HG02970 (cell line): ENCODE data around the gene MOXD1.
A peak's percentile ranks its signal among the peaks of the same experiment; 100 is the strongest.

Source experiments
- ATAC-seq: cut with Tn5 transposase; IDR thresholded peaks from one replicate; pipeline ENCODE4 v1.9.1; 2021; ENCODE audit warnings: mild to moderate bottlenecking, moderate library complexity, moderate number of reproducible peaks; ENCODE audit not compliant: unreplicated experiment, low FRiP score

Gene MOXD1

GRCh38 chr6:132400883-132401617 lies at the start of gene MOXD1:
TSS of gene MOXD1 (minus strand) at chr6:132401475. CDS start at chr6:132401426, 49 bp downstream.
- peak; percentile 47 for ATAC-seq

GRCh38 chr6:132446855-132447241 lies 45.6 kb upstream of the MOXD1 start:
- ATAC-seq = no peak

- ATAC-seq = no peak
Observed at GRCh38 chr6:132446141-132446854, 45.0 kb upstream of the MOXD1 start.

- no peak for ATAC-seq
Observed at GRCh38 chr6:132445201-132445951, 44.1 kb upstream of the MOXD1 start.

DNA sequence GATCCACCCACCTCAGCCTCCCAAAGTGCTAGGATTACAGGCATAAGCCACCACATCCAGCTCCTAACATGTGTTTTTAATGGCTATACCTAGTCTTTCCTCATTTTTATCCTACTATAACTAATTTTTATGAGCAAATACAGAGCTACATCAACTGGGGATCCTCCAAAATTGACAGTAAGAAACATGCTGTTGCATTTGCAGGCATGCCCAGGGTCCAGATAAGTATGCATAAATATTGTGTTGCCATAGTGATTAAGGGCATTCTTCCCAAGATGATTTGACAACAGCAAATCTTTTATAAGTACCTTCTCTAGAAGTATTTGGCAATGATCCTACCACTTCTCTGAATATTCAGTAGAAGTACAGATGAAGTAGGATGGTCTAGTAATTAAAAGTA lies 41.9 kb upstream of the MOXD1 start:
- no peak for ATAC-seq

DNA sequence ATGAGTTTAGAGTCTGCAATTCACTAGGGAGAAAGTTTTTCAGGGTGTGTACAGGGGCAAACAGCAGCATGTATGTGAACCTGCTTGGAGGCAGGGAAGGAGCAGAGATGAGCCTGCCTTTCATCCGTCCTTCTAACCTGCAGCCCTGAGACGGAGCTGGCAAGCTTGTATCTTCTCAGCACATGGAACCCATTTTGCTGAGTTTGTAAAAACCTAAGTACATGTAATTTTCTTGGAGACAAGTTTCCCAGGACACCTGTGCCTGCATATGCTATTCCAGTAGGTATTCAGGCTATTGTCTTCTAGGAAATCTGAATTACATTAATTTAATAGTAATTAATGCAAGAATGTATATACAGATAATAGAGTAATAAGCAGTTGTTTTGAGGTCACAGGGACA lies 28.8 kb upstream of the MOXD1 start:
- ATAC-seq = no peak

- no peak for ATAC-seq
Observed at GRCh38 chr6:132425176-132425575, 23.9 kb upstream of the MOXD1 start.

GRCh38 chr6:132423839-132424238 lies 22.6 kb upstream of the MOXD1 start:
- no peak for ATAC-seq

GRCh38 chr6:132418235-132418965 lies 17.1 kb upstream of the MOXD1 start:
- no peak for ATAC-seq

- no peak for ATAC-seq
Observed at GRCh38 chr6:132414761-132415160, 13.5 kb upstream of the MOXD1 start.

DNA sequence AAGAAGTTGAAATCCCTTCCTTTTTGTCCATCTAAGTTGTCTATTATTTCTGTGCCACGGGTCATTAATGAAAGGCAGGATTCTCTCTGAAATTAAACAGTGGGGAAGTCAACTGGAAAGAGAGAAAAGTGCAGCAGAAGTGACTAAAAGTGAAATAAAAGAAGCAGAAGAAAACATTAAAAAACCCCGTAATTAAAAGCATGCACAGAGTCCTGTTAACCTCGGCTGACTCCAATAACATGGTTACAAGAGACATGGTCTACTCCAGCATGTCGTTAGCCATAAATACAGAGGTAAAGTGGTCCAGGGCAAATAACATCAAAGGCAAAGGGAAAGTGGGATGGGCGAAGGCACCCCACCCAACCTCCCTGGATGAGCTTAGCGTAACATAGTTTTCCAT lies 13.0 kb upstream of the MOXD1 start:
- ATAC-seq = no peak

DNA sequence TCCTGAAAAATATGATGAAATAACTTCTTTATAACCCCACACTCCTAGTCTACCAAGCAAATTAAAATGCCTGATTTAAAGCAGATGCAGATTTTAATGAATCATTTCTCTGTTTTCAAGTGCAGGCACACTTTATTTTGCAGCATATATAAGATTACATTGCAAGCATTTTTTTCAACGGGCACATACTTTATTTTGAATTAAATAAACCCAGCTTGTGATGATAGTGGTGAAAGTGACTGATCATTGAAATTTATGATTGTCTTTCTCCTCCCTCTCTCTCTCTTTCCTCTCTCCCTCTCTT lies 12.2 kb upstream of the MOXD1 start:
- ATAC-seq = no peak

DNA sequence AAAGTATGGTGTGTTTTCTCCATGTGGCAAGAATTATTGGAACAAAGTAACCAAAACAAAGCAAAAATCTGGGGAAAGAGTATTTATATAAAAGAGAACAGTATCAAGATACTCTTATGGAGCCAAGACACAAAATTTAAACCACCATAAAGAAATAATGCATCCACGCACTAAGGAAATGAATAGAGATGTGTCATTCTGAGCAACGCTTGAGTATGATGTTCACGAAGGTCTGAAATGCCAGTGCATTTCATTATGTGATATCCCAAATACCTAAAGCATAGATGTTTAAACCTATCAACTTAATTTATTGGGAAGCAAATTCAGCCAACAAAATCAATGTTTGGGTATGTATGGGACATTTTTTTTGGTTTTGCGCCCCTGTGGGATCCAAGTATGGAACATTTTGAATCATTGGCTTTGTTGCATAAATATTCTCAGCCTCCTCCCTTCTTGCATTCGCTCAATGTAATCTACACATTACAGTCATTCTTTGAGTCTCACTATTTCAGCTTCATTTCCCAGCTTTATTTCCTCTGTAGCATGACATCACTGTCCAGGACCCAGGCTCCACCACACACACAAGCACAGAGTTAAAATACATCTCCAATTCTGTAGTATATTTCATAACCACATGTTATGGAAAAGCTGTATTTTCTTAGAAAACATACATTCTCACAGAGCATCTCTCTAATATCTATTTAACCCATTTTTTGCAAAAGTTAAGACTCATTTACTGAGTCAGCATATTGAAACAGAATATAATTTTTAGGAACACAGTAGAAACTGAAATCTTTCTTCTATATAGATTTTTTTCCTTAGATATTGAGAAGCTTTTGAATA lies 11.6 kb upstream of the MOXD1 start:
- ATAC-seq = no peak

DNA sequence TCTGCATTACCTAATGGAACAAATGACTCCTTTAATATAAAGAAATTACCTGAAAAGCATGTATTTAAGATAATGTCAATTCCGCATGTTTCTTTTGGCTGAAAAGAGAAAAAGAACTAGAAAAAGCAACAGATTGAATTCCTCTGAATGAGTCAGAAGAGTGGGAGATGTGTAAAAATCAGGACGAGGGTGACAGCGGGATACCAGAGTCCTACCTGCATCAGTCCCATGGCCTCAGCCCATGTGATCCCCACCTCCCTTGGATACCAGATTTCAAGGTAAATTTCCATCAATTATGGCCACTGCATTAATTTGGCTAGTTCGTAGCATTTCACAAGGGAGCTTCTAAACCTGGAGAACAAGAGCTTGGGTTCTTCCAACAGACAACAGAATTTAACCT lies 10.0 kb upstream of the MOXD1 start:
- no peak for ATAC-seq

- no peak for ATAC-seq
Observed at GRCh38 chr6:132410830-132411229, 9.6 kb upstream of the MOXD1 start.

DNA sequence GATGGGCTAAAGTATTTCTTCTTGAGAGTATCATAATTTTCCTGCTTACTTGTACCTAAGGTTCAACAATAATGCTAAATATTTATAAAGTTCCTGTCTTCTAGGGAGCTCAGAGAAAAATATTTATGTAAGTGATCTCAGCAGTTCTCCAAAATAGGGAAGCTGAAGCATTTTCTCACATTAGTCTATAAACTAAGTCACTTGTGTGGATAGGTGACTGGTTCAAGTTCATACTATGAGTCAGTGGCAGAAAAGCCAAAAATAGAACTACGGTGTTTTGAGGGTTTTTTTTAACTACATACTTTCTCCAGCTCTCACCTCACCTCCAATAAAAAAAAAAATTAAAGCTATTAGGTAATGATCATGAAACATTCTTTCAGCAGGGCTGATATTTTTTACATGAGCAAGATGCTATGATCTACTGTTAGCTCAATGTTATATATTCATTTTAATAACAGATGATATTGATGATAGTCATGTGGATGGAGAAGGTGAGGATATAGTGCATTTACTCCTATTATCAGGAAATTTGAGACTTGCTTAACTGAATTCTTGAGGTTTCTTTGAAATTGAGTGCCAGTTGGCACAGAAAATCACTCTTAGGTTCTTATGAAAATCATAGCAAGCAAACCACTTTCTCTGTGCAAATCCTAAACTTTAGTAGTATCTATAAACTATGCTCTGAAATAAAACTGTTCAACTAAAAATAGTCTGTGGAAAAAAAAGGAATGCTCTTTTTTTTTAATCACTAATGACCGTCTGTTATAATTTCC lies 4.1 kb upstream of the MOXD1 start:
- ATAC-seq = peak; percentile 49

DNA sequence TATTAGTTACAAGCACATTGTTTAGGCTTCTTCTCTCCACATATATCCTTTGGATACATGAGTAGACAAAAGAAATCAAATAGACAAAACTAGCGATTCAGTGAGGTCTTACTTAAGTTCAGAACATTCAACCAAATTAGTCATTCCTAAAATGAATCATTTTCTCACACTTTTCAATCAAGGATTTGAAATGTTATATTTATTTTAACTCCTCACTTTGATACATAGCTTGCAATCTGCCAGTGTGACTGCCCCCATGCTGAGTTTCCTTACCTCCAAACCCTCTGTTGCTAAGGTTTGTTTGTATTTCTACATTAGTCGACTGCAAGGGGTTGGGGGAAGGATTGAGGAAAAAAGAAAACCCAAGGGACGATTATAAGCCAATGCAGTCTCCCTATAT lies 3.5 kb upstream of the MOXD1 start:
- peak; percentile 24 for ATAC-seq

GRCh38 chr6:132404330-132404729 lies 3.1 kb upstream of the MOXD1 start:
- no peak for ATAC-seq

GRCh38 chr6:132401618-132402285 lies 477 bp upstream of the MOXD1 start:
- no peak for ATAC-seq
